Measurements from ENCODE around the gene PCDHB15.
"Not testable (repeated sequence)": the region's sequence is repeated elsewhere in the genome, so short reads cannot be mapped to it uniquely, and the experiment has no call there.

DNA sequence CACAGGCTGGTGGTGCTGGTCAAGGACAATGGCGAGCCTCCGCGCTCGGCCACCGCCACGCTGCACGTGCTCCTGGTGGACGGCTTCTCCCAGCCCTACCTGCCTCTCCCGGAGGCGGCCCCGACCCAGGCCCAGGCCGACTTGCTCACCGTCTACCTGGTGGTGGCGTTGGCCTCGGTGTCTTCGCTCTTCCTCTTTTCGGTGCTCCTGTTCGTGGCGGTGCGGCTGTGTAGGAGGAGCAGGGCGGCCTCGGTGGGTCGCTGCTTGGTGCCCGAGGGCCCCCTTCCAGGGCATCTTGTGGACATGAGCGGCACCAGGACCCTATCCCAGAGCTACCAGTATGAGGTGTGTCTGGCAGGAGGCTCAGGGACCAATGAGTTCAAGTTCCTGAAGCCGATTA, 29.2 kb upstream of the PCDHB15 start:
- TF ChIP-seq POLR2A, POLR2AphosphoS5 (IDR thresholded peaks at IDR 0.05; ENCODE audit: low read depth, low read length): not testable (repeated sequence)
